Stomach (tissue), 4 donors: Measurements from ENCODE around the gene NRROS.

Source experiments
- POLR2A ChIP-seq, 4 donors: fragments of 450-650 bp; IDR thresholded peaks; one replicate each; pipeline ENCODE4 v1.6.1; 2016; ENCODE audit warnings: antibody characterized with exemption in 4 of 4, control low read depth in 2 of 4, mild to moderate bottlenecking in 1 of 4, moderate library complexity in 1 of 4
- POLR2AphosphoS5 ChIP-seq, 3 donors: sonication (generic); formaldehyde crosslinking; IDR thresholded peaks; one replicate each; pipeline ENCODE4 v1.6.1; 2016; ENCODE audit warnings: antibody characterized with exemption in 3 of 3
- TF ChIP-seq, protein P1 (sequence below), 7 experiments: fragments of 450-650 bp in 4 of 7; fragments of 200-600 bp in 3 of 7; sonication (generic) in 3 of 7; IDR thresholded peaks; one replicate each; pipeline ENCODE4 v1.5.1; 2016 to 2019; ENCODE audit warnings: antibody characterized with exemption in 7 of 7, control low read depth in 2 of 7, mild to moderate bottlenecking in 1 of 7

DNA sequence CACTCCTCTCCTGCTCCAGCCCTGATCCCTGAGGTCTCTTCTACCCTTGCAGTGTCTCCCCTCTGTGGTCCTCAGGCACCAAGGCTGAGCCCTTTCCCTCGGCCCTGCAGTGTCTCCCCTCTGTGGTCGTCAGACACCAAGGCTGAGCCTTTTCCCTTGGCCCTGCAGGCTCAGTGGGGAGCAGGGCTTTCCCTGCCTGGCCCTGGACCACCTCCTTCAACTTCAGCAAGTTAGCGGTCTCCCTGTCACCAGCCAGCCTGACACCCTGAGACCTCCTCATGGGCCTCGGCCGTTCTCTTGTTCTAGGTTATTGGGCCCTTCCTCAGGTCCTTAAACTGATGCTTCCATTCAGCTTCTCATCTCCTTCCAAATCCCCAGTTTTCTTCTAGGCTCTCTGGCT lies 4.3 kb downstream of the NRROS start:
- TF ChIP-seq, protein P1, sequence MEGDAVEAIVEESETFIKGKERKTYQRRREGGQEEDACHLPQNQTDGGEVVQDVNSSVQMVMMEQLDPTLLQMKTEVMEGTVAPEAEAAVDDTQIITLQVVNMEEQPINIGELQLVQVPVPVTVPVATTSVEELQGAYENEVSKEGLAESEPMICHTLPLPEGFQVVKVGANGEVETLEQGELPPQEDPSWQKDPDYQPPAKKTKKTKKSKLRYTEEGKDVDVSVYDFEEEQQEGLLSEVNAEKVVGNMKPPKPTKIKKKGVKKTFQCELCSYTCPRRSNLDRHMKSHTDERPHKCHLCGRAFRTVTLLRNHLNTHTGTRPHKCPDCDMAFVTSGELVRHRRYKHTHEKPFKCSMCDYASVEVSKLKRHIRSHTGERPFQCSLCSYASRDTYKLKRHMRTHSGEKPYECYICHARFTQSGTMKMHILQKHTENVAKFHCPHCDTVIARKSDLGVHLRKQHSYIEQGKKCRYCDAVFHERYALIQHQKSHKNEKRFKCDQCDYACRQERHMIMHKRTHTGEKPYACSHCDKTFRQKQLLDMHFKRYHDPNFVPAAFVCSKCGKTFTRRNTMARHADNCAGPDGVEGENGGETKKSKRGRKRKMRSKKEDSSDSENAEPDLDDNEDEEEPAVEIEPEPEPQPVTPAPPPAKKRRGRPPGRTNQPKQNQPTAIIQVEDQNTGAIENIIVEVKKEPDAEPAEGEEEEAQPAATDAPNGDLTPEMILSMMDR (IDR thresholded peaks at IDR 0.05): no peak
- no peak for TF ChIP-seq POLR2A (IDR thresholded peaks at IDR 0.05)
- no peak for TF ChIP-seq POLR2AphosphoS5 (IDR thresholded peaks at IDR 0.05)
